Measurements from ENCODE around the gene DAB2IP. TPM values are rescaled to one million over a fixed set of nuclear protein-coding genes. Genes with fewer than 3 reads are reported as not detected.
A peak's percentile ranks its signal among the peaks of the same experiment; 100 is the strongest.

The DAB2IP gene
- total RNA-seq, 1 experiment from 2014 or later: 18.7 TPM

GRCh38 chr9:121645853-121646807 lies 5.3 kb upstream of the DAB2IP start:
- Histone ChIP-seq H3K4me1 (peaks cover 20% of the 10 kb centered on the region), H3K4me3 (no peak overlapping the region), H3K27ac (no peak overlapping the region), H3K9me3 (replicated peaks) (no peaks in the 10 kb centered on the region), H3K36me3 (no peaks in the 10 kb centered on the region), H3K27me3 (no peaks in the 10 kb centered on the region)
- DNase-seq: no peak

- H3K27me3 ChIP-seq: no peaks in the 10 kb centered on the region
- H3K27ac ChIP-seq: no peak overlapping the region
- no peaks in the 10 kb centered on the region for H3K9me3 ChIP-seq (replicated peaks)
- H3K36me3 ChIP-seq: no peaks in the 10 kb centered on the region
- no peak overlapping the region for H3K4me3 ChIP-seq
- peaks cover 21% of the 10 kb centered on the region for H3K4me1 ChIP-seq
- no peak for DNase-seq
Measured at GRCh38 chr9:121646992-121647391, 4.4 kb upstream of the DAB2IP start.

GRCh38 chr9:121648172-121648571 lies 3.3 kb upstream of the DAB2IP start:
- no peaks in the 10 kb centered on the region for H3K36me3 ChIP-seq
- H3K9me3 ChIP-seq (replicated peaks): no peaks in the 10 kb centered on the region
- no peak overlapping the region for H3K27ac ChIP-seq
- no peak overlapping the region for H3K4me3 ChIP-seq
- peaks cover 21% of the 10 kb centered on the region for H3K4me1 ChIP-seq
- no peak for DNase-seq
- H3K27me3 ChIP-seq: no peaks in the 10 kb centered on the region

GRCh38 chr9:121648799-121649198 lies 2.6 kb upstream of the DAB2IP start:
- Histone ChIP-seq H3K4me1 (peaks cover 21% of the 10 kb centered on the region), H3K27ac (no peak overlapping the region), H3K27me3 (no peaks in the 10 kb centered on the region), H3K36me3 (no peaks in the 10 kb centered on the region), H3K4me3 (no peak overlapping the region), H3K9me3 (replicated peaks) (no peaks in the 10 kb centered on the region)
- no peak for DNase-seq

GRCh38 chr9:121649476-121650216 lies 1.8 kb upstream of the DAB2IP start:
- no peak overlapping the region for H3K27ac ChIP-seq
- H3K9me3 ChIP-seq (replicated peaks): no peaks in the 10 kb centered on the region
- no peaks in the 10 kb centered on the region for H3K27me3 ChIP-seq
- H3K4me1 ChIP-seq: peaks cover 21% of the 10 kb centered on the region
- DNase-seq: peak in 1 of 2 experiments; percentile 47
- H3K4me3 ChIP-seq: no peak overlapping the region
- H3K36me3 ChIP-seq: no peaks in the 10 kb centered on the region

GRCh38 chr9:121650217-121651007 lies 1.0 kb upstream of the DAB2IP start:
- Histone ChIP-seq H3K27ac (no peak overlapping the region), H3K4me3 (peak overlapping the region; percentile 78), H3K9me3 (replicated peaks) (no peaks in the 10 kb centered on the region), H3K36me3 (no peaks in the 10 kb centered on the region), H3K4me1 (peaks cover 21% of the 10 kb centered on the region), H3K27me3 (no peaks in the 10 kb centered on the region)
- peak; percentile 97 for DNase-seq

- Histone ChIP-seq H3K4me1 (peaks cover 21% of the 10 kb centered on the region), H3K27me3 (no peaks in the 10 kb centered on the region), H3K36me3 (no peaks in the 10 kb centered on the region), H3K27ac (no peak overlapping the region), H3K4me3 (peak overlapping the region; percentile 78), H3K9me3 (replicated peaks) (no peaks in the 10 kb centered on the region)
- DNase-seq: no peak
Measured at GRCh38 chr9:121651008-121651294, 483 bp upstream of the DAB2IP start.

GRCh38 chr9:121652021-121652837 lies 795 bp downstream of the DAB2IP start:
- Histone ChIP-seq H3K9me3 (replicated peaks) (no peaks in the 10 kb centered on the region), H3K27me3 (no peaks in the 10 kb centered on the region), H3K4me1 (peaks cover 21% of the 10 kb centered on the region), H3K36me3 (no peaks in the 10 kb centered on the region), H3K27ac (peak overlapping the region; percentile 17; the same call in 1 of the 2 replicates), H3K4me3 (peak overlapping the region; percentile 78)
- peak; percentile 61 to 68 for DNase-seq

GRCh38 chr9:121652838-121653231 lies 1.4 kb downstream of the DAB2IP start:
- Histone ChIP-seq H3K27me3 (no peaks in the 10 kb centered on the region), H3K27ac (no peak overlapping the region; the same call in 1 of the 2 replicates), H3K9me3 (replicated peaks) (no peaks in the 10 kb centered on the region), H3K4me1 (peaks cover 21% of the 10 kb centered on the region), H3K4me3 (peak overlapping the region; percentile 78), H3K36me3 (no peaks in the 10 kb centered on the region)
- DNase-seq: no peak

GRCh38 chr9:121654499-121655140 lies 3.2 kb downstream of the DAB2IP start:
- no peaks in the 10 kb centered on the region for H3K27me3 ChIP-seq
- no peak overlapping the region for H3K4me3 ChIP-seq
- H3K4me1 ChIP-seq: peaks cover 14% of the 10 kb centered on the region
- H3K36me3 ChIP-seq: no peaks in the 10 kb centered on the region
- no peak overlapping the region for H3K27ac ChIP-seq
- no peak for DNase-seq
- no peaks in the 10 kb centered on the region for H3K9me3 ChIP-seq (replicated peaks)

- Histone ChIP-seq H3K4me1 (peaks cover 11% of the 10 kb centered on the region), H3K4me3 (no peak overlapping the region), H3K9me3 (replicated peaks) (no peaks in the 10 kb centered on the region), H3K27me3 (no peaks in the 10 kb centered on the region), H3K36me3 (no peaks in the 10 kb centered on the region), H3K27ac (no peak overlapping the region)
- DNase-seq: no peak
Measured at GRCh38 chr9:121655231-121655755, 3.9 kb downstream of the DAB2IP start.

- Histone ChIP-seq H3K4me3 (no peak overlapping the region), H3K36me3 (no peaks in the 10 kb centered on the region), H3K4me1 (peaks cover 2% of the 10 kb centered on the region; the same call in 1 of the 2 replicates), H3K27me3 (no peaks in the 10 kb centered on the region), H3K27ac (no peak overlapping the region), H3K9me3 (replicated peaks) (no peaks in the 10 kb centered on the region)
- DNase-seq: no peak
Measured at GRCh38 chr9:121656941-121657470, 5.6 kb downstream of the DAB2IP start.

GRCh38 chr9:121658166-121658565 lies 6.7 kb downstream of the DAB2IP start:
- Histone ChIP-seq H3K27ac (no peak overlapping the region), H3K4me1 (peaks cover 4% of the 10 kb centered on the region; the same call in 1 of the 2 replicates)

More at GRCh38 chr9:121658166-121658565, 6.7 kb downstream of the DAB2IP start:
- H3K9me3 ChIP-seq (replicated peaks): no peaks in the 10 kb centered on the region
- H3K27me3 ChIP-seq: no peaks in the 10 kb centered on the region
- H3K4me3 ChIP-seq: no peak overlapping the region
- DNase-seq: no peak
- H3K36me3 ChIP-seq: no peaks in the 10 kb centered on the region; the same call in 1 of the 2 replicates

Measured in SJCRH30 (cell line).